ENCODE results near the gene SLC35F2. TPM values are rescaled to one million over a fixed set of nuclear protein-coding genes. Genes with fewer than 3 reads are reported as not detected.

SLC35F2 gene
- polyA plus RNA-seq, 1 of the 3 experiments (the other 2 are of a cell fraction): 12.4 TPM

- peak; percentile 55 for DNase-seq
- Histone ChIP-seq H3F3A (replicated peaks; ENCODE audit: insufficient read depth) (peaks cover 6% of the 10 kb centered on the region), H3K4me2 (peak overlapping the region; percentile 97), H3K27ac (ENCODE audit: low read depth in 2 of 2, low read length in 1 of 2) (no peak overlapping the region; a peak in 1 of 4 replicates), H3K4me1 (ENCODE audit: control insufficient read depth in 1 of 2, insufficient read depth in 2 of 2, low read depth in 1 of 2, low read length in 1 of 2) (peaks cover 4 to 5% of the 10 kb centered on the region in 2 experiments; a peak in 2 of 4 replicates), H3K9ac (peak overlapping the region; percentile 63; the same call in 1 of the 2 replicates), H2AFZ (ENCODE audit: low read depth) (peak overlapping the region; percentile 95), H3K36me3 (replicated peaks in 1 of 2; ENCODE audit: control insufficient read depth in 1 of 2, insufficient read depth in 2 of 2, low read length in 1 of 2) (no peaks in the 10 kb centered on the region), H3K9me2 (no peaks in the 10 kb centered on the region), H3K4me3 (ENCODE audit: low read depth in 2 of 2, low read length in 1 of 2) (peak overlapping the region; percentile 72 to 82), H3K9me3 (no peaks in the 10 kb centered on the region), H3K79me2 (ENCODE audit: insufficient read depth) (no peaks in the 10 kb centered on the region; the same call in 1 of the 2 replicates), H3K27me3 (ENCODE audit: insufficient read depth) (no peaks in the 10 kb centered on the region; the same call in 1 of the 2 replicates), H4K20me1 (ENCODE audit: insufficient read depth) (no peaks in the 10 kb centered on the region)
- WGBS (ENCODE audit: low lambda C conversion rate): 13% methylated on average over 26 of the region's 31 CpGs
- CTCF ChIA-PET: interaction anchor here (0.7 to 1.0 kb wide), 3 partner anchors 11 to 149 kb away, joined by 3 to 4 read pairs (median 3); partner anchors contain the start of gene CUL5
- no peak for TF ChIP-seq USF1 (IDR thresholded peaks at IDR 0.05; ENCODE audit: borderline replicate concordance, low read depth)
- no peak for TF ChIP-seq FOXM1 (IDR thresholded peaks at IDR 0.05; ENCODE audit: low read depth)
- peak; percentile 58; the same call in 1 of the 2 replicates for TF ChIP-seq MAX (IDR thresholded peaks at IDR 0.05; ENCODE audit: low read depth)
- TF ChIP-seq MEF2A (IDR thresholded peaks at IDR 0.05; ENCODE audit: borderline replicate concordance, low read depth): no peak
- POLR2A ChIA-PET: no interaction called here
These were observed 1.1 kb upstream of the SLC35F2 start for GRCh38 chr11:107859459-107860239.

- Histone ChIP-seq H3K79me2 (ENCODE audit: insufficient read depth) (peaks cover 11% of the 10 kb centered on the region; the same call in 1 of the 2 replicates), H3K9ac (peak overlapping the region; percentile 63; the same call in 1 of the 2 replicates)
- POLR2A ChIA-PET: no interaction called here
- TF ChIP-seq REST (IDR thresholded peaks at IDR 0.05; ENCODE audit: low read depth, low read length) (no peak), CHD2 (IDR thresholded peaks at IDR 0.05; ENCODE audit: low read length, partially characterized antibody) (no peak), NFIC (IDR thresholded peaks at IDR 0.05; ENCODE audit: borderline replicate concordance) (no peak), SIN3A (IDR thresholded peaks at IDR 0.05; ENCODE audit: borderline replicate concordance, low read depth, low read length) (no peak), TEAD4 (IDR thresholded peaks at IDR 0.05; ENCODE audit: borderline replicate concordance, insufficient read depth) (no peak), POLR2AphosphoS5 (IDR thresholded peaks at IDR 0.05; ENCODE audit: low read depth, low read length) (no peak), FOSL2 (IDR thresholded peaks at IDR 0.05; ENCODE audit: borderline replicate concordance, low read depth) (no peak), USF2 (IDR thresholded peaks at IDR 0.05; ENCODE audit: borderline replicate concordance, low read depth, low read length) (no peak), YY1 (IDR thresholded peaks at IDR 0.05; ENCODE audit: low read depth) (no peak), USF1 (IDR thresholded peaks at IDR 0.05; ENCODE audit: borderline replicate concordance, low read depth) (no peak), EP300 (IDR thresholded peaks at IDR 0.05; ENCODE audit: borderline replicate concordance in 1 of 2, low read depth in 1 of 2, low read length in 1 of 2) (no peak), FOXM1 (IDR thresholded peaks at IDR 0.05; ENCODE audit: low read depth) (no peak)
These were observed 904 bp downstream of the SLC35F2 start for GRCh38 chr11:107857550-107858216.

More at GRCh38 chr11:107857550-107858216, 904 bp downstream of the SLC35F2 start:
- no peaks in the 10 kb centered on the region; the same call in 1 of the 2 replicates for H3K27me3 ChIP-seq (ENCODE audit: insufficient read depth)
- no peaks in the 10 kb centered on the region for H3K9me3 ChIP-seq
- H3K4me2 ChIP-seq: peak overlapping the region; percentile 97
- no peak for DNase-seq
- H3K4me1 ChIP-seq (ENCODE audit: control insufficient read depth in 1 of 2, insufficient read depth in 2 of 2, low read depth in 1 of 2, low read length in 1 of 2): peaks cover 4 to 5% of the 10 kb centered on the region in 2 experiments; a peak in 2 of 4 replicates
- no peaks in the 10 kb centered on the region for H3K9me2 ChIP-seq
- peak overlapping the region; percentile 95; the same call in 1 of the 2 replicates for H2AFZ ChIP-seq (ENCODE audit: low read depth)
- CTCF ChIA-PET: no interaction called here
- H3K27ac ChIP-seq (ENCODE audit: low read depth in 2 of 2, low read length in 1 of 2): no peak overlapping the region
- 0 out of 2 replicates have a peak, but pooled peaks cover 3% of the 10 kb centered on the region for H4K20me1 ChIP-seq (ENCODE audit: insufficient read depth)
- H3K4me3 ChIP-seq (ENCODE audit: low read depth in 2 of 2, low read length in 1 of 2): peak overlapping the region; percentile 72 to 82
- H3K36me3 ChIP-seq (replicated peaks in 1 of 2; ENCODE audit: control insufficient read depth in 1 of 2, insufficient read depth in 2 of 2, low read length in 1 of 2): no peaks in the 10 kb centered on the region
- H3F3A ChIP-seq (replicated peaks; ENCODE audit: insufficient read depth): peaks cover 6% of the 10 kb centered on the region
- WGBS (ENCODE audit: low lambda C conversion rate): 46% methylated on average over 13 of the region's 16 CpGs
